Gastroesophageal sphincter (tissue), 3 donors: ENCODE results near the gene SNTG2.

Experiments
- EP300 ChIP-seq: sonication (generic); formaldehyde crosslinking; IDR thresholded peaks from one replicate; pipeline ENCODE4 v1.6.1; 2017; ENCODE audit warnings: antibody characterized with exemption, mild to moderate bottlenecking
- POLR2A ChIP-seq, 2 donors: fragments of 450-650 bp; IDR thresholded peaks; one replicate each; pipeline ENCODE4 v1.6.1; 2017; ENCODE audit warnings: antibody characterized with exemption in 2 of 2, mild to moderate bottlenecking in 2 of 2, moderate library complexity in 1 of 2
- TF ChIP-seq, protein P1 (sequence below), 4 experiments: fragments of 200-600 bp in 2 of 4; fragments of 450-650 bp in 2 of 4; sonication (generic) in 1 of 4; IDR thresholded peaks; one replicate each; pipeline ENCODE4 v1.5.1; 2017 to 2019; ENCODE audit warnings: antibody characterized with exemption in 4 of 4, mild to moderate bottlenecking in 2 of 4, moderate library complexity in 2 of 4

DNA sequence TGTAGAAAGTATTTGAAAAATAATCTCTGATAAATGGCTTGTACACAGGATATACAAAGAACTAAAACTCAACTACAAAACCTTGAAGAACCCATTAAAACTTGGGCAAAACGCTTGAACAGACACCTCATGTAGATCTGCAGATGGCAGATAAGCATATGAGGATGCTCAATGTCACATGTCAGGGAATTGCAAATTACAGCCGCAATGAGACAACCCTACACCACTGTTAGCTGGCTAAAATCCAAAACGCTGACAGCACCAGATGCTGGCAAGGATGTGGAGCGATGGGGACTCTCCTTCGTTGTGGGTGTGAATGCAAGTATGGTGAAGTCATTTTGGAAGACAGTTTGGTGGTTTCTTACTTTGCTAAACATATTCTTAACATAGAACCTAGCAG lies 53.7 kb downstream of the SNTG2 start:
- TF ChIP-seq, protein P1, sequence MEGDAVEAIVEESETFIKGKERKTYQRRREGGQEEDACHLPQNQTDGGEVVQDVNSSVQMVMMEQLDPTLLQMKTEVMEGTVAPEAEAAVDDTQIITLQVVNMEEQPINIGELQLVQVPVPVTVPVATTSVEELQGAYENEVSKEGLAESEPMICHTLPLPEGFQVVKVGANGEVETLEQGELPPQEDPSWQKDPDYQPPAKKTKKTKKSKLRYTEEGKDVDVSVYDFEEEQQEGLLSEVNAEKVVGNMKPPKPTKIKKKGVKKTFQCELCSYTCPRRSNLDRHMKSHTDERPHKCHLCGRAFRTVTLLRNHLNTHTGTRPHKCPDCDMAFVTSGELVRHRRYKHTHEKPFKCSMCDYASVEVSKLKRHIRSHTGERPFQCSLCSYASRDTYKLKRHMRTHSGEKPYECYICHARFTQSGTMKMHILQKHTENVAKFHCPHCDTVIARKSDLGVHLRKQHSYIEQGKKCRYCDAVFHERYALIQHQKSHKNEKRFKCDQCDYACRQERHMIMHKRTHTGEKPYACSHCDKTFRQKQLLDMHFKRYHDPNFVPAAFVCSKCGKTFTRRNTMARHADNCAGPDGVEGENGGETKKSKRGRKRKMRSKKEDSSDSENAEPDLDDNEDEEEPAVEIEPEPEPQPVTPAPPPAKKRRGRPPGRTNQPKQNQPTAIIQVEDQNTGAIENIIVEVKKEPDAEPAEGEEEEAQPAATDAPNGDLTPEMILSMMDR (IDR thresholded peaks at IDR 0.05): no peak
- TF ChIP-seq POLR2A (IDR thresholded peaks at IDR 0.05) (no peak), EP300 (no peak)
